AG04450 (cell line): ENCODE data around the gene RPL10A. TPM values are rescaled to one million over a fixed set of nuclear protein-coding genes. Genes with fewer than 3 reads are reported as not detected.

Experiments
- CTCF ChIA-PET: fragments of 300-600, 350-600 bp; formaldehyde crosslinking; extraction: SDS; loops from one replicate; lab custom pipeline; 2022; ENCODE audit warnings: antibody characterized with exemption, inconsistent platforms; lab: Charles Lee
- POLR2A ChIA-PET: fragments of 350-600 bp; formaldehyde crosslinking; extraction: SDS; loops from one replicate; lab custom pipeline; 2021; ENCODE audit warnings: antibody characterized with exemption, inconsistent platforms; lab: Yijun Ruan, JAX
- DNase-seq: peaks from one replicate; pipeline ENCODE4 v3.0.0-alpha.2; 2011; ENCODE audit warnings: low read depth, low spot score
- H3K27ac ChIP-seq: one replicate; pipeline ENCODE4 v1.5.1; 2012; ENCODE audit warnings: low read depth, low read length, control low read depth
- H3K27me3 ChIP-seq: one replicate; pipeline ENCODE4 v1.6.0; 2012; ENCODE audit warnings: low read length; ENCODE audit not compliant: control insufficient read depth, insufficient read depth
- H3K4me3 ChIP-seq: 2 replicates; pipeline ENCODE4 v1.5.1; 2011; ENCODE audit warnings: mild to moderate bottlenecking, low read depth, low read length, control low read depth
- H3K9me3 ChIP-seq: 2 replicates; pipeline ENCODE4 v1.5.1; 2012; ENCODE audit warnings: low read length; ENCODE audit not compliant: control insufficient read depth, insufficient read depth
- polyA plus RNA-seq: library from polyadenylated mRNA; depleted of rRNA; stranded (reverse); fragments of >200 nt; gene quantifications from 2 replicates; pipeline ENCODE4 v1.2.3, GENCODE V29; 2011
- TF ChIP-seq, protein P1 (sequence below): IDR thresholded peaks from 2 replicates; pipeline ENCODE4 v1.5.1; 2011; ENCODE audit warnings: low read depth, low read length, control low read depth, inconsistent platforms

The RPL10A gene
- polyA plus RNA-seq, 1 experiment, result 2,636 TPM

DNA sequence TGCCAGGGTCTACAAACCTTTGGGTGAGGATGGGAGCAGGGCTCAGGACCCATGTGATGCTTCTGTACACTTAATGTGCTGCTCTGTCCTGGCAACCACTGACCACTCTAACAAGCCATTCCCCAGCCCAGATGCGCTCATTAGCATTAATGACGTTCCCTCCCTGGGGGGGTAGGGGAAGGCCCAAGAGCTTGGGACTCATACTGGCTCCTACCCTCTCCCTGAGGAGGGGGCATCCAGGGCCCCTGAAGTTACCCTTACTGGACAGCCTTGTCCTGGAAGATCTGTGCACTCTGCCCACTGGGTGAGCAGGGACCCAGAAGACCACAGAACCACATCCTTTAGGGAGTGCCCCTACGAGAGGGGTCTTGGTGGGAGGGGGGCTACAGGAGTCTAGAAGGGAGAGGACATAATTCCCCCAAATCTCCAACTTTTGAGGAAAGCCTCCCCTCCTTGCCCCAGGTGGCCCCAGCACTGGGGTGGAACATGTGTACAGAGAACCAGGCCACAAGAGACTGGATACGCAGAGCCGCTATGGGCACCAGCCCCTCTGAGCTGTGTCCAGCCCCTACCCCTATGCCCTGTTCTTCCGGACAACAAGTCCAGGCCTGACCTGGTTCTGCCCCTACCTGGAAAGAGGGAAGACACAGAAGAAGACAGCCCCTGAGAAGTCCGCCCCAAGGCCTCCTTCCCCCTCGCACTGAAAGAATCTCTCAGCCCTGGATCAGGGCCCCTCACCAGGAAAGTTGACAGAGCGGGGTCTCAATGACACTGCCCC lies 27.2 kb downstream of the RPL10A start:
- TF ChIP-seq, protein P1, sequence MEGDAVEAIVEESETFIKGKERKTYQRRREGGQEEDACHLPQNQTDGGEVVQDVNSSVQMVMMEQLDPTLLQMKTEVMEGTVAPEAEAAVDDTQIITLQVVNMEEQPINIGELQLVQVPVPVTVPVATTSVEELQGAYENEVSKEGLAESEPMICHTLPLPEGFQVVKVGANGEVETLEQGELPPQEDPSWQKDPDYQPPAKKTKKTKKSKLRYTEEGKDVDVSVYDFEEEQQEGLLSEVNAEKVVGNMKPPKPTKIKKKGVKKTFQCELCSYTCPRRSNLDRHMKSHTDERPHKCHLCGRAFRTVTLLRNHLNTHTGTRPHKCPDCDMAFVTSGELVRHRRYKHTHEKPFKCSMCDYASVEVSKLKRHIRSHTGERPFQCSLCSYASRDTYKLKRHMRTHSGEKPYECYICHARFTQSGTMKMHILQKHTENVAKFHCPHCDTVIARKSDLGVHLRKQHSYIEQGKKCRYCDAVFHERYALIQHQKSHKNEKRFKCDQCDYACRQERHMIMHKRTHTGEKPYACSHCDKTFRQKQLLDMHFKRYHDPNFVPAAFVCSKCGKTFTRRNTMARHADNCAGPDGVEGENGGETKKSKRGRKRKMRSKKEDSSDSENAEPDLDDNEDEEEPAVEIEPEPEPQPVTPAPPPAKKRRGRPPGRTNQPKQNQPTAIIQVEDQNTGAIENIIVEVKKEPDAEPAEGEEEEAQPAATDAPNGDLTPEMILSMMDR, result no peak
- ChIA-PET POLR2A (interaction anchor here (0.8 to 2.8 kb wide), 4 partner anchors 8 to 232 kb away, joined by 3 to 21 read pairs (median 8); no protein-coding TSS in a partner anchor), CTCF (interaction anchor here (1.3 kb wide), 1 partner anchor 28 kb away, joined by 6 read pairs; the partner anchor contains the start of gene RPL10A)
- Histone ChIP-seq H3K27me3 (no peaks in the 10 kb centered on the region), H3K9me3 (no peaks in the 10 kb centered on the region; the same call in 1 of the 2 replicates), H3K27ac (no peak overlapping the region), H3K4me3 (peak overlapping the region; percentile 78)
- no peak for DNase-seq

DNA sequence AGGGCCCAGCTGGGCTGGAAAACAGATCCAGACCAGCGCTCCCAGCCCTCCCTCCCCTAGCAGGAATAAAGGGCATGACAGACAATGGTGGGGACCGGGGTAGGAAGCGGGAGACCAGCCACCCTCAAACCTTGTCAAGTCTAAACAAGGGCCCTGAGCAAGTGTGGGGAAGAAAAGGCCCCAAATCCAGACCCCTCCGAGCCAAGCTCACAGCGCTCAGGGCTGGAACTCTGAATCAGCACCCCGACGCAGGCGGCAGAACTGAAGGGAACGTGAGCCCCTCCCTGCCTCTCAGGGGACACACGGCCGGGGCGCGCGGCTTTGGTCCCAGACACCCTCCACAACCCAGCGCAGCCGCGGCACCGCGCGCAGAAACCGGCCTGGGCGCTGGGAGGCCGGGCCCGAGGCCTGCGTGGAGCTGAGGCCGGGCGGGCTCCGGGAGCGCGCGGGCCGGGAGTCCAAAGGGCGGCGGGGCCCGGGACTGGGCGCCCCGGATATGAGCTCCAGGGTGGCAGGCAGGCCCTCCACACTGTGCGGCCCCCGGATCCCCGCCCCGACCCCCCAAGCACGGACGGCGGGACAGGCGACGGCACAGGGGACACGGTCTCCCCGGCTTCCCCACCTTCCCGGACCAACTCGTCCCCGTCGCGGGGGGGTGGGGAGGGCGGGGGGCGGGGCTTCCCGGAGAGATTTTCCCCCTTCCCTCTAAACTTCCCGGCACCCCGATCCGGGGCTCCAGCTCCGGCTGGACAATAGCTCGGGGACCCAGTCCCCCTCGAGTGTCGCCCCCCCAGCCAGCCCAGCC lies 28.0 kb downstream of the RPL10A start:
- H3K9me3 ChIP-seq, result no peaks in the 10 kb centered on the region; the same call in 1 of the 2 replicates
- CTCF ChIA-PET, result interaction anchor here (0.7 to 1.3 kb wide), 2 partner anchors 28 to 37 kb away, joined by 6 read pairs; partner anchors contain the start of gene RPL10A
- no peaks in the 10 kb centered on the region for H3K27me3 ChIP-seq
- peak overlapping the region; percentile 78 for H3K4me3 ChIP-seq
- DNase-seq, result no peak
- POLR2A ChIA-PET, result interaction anchor here (0.8 to 2.8 kb wide), 5 partner anchors 9 to 232 kb away, joined by 3 to 21 read pairs (median 4); no protein-coding TSS in a partner anchor
- TF ChIP-seq, protein P1, result no peak
- H3K27ac ChIP-seq, result peak overlapping the region; percentile 47

DNA sequence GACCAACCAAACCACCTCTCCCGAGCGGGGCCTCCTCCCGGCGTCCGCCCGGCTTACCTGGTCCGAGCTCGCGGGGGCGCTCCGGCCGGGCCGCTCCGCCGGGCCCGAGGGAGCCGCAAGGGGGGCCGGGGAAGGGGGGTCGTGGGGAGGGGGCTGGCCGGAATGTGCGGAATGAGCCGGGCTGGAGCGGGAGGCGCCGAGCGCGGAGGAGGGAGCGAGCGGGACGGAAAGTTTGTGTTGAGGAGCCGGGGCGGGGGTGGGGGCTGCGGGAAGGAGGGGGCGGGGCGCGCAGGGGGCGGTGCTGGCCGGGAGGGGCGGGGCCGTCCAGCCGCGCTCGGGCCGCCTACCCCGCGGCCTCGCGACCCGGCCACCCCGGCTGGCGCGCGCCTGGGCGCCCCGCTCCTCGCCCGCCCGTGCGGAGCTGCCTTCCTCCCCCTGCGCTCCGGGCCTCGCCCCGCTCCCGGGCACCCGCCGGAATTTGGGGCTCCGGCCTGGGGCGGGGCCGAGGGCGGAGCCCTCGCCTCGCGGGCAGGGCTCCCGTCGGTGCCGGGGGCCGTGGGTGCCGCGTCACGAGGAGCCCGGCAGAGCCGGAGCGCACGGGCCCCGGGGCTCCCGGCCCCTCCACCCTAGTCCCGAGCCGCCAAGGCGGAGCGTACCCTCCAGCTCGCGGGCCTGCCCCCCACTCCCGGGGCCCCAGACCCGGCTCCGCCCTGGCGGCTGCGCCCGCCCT lies 28.8 kb downstream of the RPL10A start, which contains the start of gene TEAD3:
Gene TEAD3 (minus strand): TSS at position 239 of the 730 bp plus-strand sequence.
- no peaks in the 10 kb centered on the region; the same call in 1 of the 2 replicates for H3K9me3 ChIP-seq
- peak within 1 kb of the TSS; percentile 88 for H3K27ac ChIP-seq
- DNase-seq, result no peak
- peak within 1 kb of the TSS; percentile 78 for H3K4me3 ChIP-seq
- ChIA-PET POLR2A (interaction anchor here (0.7 to 2.8 kb wide), 8 partner anchors 9 to 231 kb away, joined by 3 to 21 read pairs (median 4); no protein-coding TSS in a partner anchor), CTCF (interaction anchor here (0.7 to 1.7 kb wide), 3 partner anchors 25 to 36 kb away, joined by 6 to 10 read pairs (median 6); partner anchors contain the start of gene RPL10A)
- no peaks in the 10 kb centered on the region for H3K27me3 ChIP-seq
- TF ChIP-seq, protein P1, result no peak

- CTCF ChIA-PET, result interaction anchor here (1.7 kb wide), 1 partner anchor 25 kb away, joined by 10 read pairs; no protein-coding TSS in a partner anchor
- Histone ChIP-seq H3K9me3 (no peaks in the 10 kb centered on the region; the same call in 1 of the 2 replicates), H3K27ac (peak overlapping the region; percentile 88), H3K27me3 (no peaks in the 10 kb centered on the region), H3K4me3 (peak overlapping the region; percentile 78)
- POLR2A ChIA-PET, result interaction anchor here (0.6 to 2.8 kb wide), 9 partner anchors 10 to 179 kb away, joined by 3 to 21 read pairs (median 3); no protein-coding TSS in a partner anchor
- TF ChIP-seq, protein P1, result 0 out of 2 replicates have a peak, but pooled peaks have one; percentile 1
- peak; percentile 68 for DNase-seq
These were observed 29.6 kb downstream of the RPL10A start for GRCh38 chr6:35497571-35498421.
